GM21515 (cell line): ENCODE results near the gene GNAZ.

Experiments
- ATAC-seq: cut with Tn5 transposase; IDR thresholded peaks from one replicate; pipeline ENCODE4 v1.9.1; 2021; ENCODE audit not compliant: unreplicated experiment

Gene GNAZ

DNA sequence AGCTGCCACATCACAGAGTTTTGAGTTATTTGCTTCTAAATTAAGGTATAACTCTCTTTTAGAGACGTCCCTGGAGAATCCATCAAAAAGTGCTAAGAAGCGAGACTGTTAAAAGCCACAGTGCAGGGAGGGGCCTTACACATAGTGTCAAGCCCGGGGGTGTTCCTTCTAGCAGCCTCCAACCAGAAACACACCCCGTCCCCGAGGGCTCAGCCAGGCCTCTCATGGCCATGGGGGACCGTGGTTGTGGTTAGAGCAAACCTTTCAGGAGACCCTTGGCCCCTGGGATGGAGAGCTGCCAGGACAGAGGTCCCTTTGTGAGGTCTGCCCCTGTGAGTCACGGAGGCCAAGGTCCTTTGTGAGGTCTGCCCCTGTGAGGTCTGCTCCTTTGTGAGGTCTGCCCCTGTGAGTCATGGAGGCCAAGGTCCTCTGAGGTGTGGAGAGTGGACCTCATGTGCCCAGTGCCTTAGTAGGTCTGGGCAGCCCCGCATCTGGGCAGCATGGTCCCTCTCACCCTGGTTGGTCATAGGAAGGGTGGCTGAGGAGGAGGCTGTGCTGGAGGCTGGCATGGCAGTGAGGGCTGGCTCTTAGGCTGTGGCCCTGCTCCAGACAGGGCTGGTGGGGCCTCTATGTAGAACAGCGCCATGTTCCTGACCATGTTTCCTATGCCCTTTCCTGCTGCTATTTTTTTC is 5.4 kb downstream of the GNAZ start:
- no peak for ATAC-seq

DNA sequence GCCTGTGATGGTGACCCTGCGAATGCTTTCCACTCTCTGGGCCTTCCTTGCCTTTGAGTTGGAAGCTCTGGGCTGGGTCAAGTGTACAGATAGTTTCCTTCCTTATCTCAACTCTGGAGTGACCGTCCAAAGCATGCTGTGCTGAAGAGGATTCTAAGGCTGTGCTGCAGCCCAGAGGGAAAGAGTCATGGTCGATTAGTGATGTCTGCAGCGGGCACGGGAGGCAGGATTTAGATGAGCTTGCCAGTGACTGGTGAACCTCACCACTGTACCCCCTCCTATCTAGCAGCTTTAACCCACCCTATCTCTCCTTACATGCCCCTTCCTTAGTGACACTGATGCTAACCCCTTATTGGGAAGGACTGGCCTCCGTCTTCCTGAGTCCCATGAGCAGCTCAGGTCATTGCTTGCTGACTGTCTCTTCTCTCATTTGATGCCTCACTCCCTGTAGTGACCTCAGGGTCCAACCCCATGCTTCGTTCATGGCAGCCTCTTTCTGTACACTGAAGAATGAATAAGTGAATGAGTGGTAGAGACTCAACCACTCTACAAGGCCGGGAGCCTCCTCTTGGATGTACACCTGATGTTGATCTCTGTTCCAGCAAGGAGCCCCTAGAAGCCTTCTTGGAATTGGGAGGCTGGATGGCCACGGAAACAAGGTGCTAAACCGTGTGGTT is 6.7 kb downstream of the GNAZ start:
- ATAC-seq = no peak

DNA sequence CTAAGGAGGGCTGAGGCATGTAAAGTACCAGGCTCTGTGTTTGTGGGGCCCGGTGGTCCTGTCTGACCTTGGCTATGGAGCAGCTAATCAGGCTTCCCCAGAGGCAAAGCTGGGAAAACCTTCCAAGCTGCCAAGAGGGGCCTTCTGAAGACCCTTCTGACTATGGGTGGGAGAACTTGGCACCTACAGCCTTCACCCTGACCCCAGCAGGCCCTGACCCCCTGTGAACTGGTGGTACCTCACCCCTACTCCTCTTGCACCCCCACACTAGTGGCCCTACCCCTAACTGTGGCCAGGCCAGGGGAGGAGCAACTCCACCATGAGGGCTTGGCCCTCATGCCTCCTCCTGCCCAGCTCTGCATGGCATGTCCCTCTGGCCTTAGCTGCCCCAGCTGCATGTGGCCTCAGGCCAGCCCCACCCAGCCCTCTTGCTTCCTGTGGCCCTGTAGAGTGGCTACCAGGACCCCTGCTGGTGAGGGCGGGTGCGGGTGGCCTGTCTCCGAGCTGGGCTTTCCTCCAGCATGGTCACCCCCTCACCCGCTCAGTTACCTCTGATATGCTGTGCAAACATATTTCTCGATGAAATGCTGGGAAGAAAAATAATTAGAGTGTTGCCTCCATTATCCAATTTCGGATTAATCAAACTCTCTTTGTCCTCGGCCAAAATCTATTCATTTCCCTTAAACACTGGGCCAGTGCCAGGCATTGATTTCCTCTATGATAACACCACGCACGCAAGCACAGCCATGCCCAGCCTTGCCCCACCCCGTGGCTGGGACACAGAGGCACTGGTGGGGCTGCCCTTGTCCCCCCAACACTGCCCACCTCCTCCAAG is 7.5 kb downstream of the GNAZ start:
- ATAC-seq = no peak

DNA sequence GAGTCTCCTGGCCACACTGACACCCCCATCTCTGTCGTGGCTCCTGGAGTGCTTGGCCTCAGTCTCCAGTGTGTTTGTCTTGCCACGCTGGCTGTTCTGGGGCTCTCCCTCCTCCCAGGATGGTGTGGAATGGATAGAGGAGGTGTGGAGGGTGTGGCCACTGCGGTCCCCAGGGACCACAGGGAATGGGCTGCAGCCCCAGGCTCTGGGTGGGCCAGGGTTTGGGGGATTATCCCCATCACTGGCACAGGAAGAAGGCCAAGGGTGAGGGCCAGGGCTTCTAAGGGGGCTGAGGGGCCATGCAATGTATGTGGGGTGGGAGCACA is 8.1 kb downstream of the GNAZ start:
- no peak for ATAC-seq

DNA sequence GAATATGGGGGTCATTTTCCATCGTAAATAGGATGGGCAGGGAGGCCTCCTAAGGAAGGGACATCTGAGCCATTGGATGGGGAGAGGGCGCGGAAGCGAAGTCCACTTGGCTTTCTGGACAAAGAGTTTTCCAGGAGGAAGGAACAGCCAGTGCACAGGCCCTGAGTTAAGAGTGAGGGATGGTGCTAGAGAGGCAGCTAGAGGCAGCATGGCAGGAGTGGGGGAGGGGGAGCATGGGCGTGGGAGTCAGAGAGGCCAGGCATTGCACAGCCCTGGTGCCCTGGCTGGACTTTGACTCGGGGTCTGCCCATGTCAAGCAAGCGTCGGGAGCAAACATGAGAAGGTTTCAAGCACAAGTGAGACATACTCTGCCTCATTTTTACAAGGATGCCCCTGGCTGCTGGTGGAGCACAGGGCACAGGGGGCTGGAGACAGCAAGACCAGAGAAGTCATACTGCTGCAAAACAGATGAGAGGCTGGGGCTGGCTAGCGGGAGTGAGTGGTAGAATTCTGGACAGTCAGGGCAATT is 9.0 kb downstream of the GNAZ start:
- no peak for ATAC-seq

DNA sequence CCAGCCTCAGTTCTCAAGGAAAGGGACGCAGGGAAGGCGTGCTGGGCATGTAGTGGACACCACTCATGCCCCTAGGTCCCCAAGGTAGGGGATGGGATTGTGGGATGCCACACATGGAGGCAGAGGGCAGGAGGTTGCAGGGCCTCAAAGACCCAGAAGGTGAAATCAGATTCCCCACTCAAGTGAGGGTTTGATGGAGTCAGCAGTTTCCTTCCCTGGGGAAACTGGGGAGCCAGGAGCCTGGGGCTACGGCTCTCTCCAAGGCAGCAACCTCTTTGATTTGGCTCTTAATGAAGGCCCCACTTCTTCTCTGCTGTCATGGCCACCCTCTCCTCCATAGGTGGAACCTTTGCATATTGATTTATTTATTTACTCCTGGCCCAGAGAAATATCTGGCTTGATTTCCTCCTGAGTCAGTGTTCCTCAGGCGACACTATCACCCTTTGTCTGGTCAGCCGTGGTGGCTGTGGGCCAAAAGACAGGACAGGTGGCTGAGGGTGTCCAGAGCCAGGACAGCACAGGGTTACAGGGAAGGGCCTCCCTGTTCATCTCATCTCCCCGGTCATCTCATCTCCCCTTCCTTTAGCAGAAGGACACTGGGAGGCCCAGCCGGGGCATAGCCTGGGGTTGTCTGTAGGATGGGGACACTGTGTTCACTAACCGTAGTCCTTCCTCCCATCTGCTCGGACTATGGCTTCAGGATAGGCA is 9.6 kb downstream of the GNAZ start:
- ATAC-seq = no peak

DNA sequence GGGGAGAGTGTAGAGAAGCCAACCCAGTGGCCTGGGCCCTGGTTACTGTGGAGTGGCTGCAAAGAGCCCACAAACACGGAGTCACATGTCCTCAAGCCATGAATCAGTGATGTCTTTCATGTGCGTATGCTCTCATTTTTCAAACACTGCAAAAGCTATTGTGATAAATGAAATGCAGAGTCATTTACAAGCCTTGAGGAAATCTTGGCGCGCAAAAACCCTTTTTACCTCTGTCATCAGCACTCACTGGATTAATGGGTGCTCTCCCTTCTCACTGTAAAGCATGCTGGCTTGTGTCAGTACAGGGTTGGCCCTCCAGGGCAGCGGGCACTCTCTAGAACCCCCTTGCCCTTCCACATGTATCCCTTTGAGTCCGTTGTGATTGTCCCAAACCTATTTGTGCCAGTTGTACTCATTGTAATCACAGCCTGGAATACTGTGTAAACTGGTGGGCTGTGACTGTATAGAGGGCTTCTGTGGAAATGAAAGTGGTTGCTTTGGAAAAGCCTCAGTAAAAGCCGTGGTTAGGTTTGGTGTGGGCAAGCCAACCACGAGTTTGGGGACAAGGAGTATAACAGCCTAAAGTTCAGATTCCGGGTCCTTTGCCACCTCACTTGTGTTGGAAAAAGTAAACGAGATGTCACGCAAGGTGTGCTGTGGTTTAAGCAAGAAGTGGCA is 10.4 kb downstream of the GNAZ start:
- no peak for ATAC-seq

DNA sequence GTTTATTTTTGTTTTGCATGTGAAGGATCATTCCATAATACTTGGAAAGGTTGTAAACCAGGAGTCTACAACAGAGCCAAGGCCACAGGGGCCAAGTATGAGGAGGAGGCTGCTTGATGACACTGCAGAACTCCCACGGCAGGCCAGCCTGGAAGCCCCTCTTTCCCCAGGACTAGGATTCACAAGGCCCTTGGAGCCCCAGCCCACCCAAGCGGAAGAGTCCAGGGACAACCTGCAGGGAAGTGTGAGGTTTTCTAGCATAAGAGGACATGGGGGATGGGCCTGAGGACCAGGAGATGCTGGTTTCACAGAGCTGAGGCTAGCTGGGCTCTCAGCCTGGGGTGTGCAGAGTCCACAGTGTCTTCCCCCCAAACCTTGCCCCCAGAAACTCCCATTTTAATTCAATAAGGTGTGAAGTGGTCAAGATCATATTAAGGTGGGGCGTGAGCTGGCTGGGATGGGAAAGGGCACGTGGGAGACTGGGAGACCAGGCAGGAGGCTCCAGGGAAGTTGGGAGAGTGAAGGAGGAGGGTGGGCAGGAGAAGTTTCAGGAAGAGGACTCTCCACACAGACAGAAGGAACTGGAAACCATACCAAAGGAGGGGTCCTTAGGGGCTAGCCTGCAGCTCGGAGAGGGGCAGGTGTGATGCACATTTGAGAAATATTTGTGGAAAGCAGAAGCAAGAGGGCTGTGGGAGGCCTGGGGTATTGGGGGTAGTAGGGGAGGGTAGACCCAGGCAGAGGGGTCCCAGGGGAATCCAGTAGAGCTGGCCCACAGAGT is 12.4 kb downstream of the GNAZ start:
- ATAC-seq = no peak

DNA sequence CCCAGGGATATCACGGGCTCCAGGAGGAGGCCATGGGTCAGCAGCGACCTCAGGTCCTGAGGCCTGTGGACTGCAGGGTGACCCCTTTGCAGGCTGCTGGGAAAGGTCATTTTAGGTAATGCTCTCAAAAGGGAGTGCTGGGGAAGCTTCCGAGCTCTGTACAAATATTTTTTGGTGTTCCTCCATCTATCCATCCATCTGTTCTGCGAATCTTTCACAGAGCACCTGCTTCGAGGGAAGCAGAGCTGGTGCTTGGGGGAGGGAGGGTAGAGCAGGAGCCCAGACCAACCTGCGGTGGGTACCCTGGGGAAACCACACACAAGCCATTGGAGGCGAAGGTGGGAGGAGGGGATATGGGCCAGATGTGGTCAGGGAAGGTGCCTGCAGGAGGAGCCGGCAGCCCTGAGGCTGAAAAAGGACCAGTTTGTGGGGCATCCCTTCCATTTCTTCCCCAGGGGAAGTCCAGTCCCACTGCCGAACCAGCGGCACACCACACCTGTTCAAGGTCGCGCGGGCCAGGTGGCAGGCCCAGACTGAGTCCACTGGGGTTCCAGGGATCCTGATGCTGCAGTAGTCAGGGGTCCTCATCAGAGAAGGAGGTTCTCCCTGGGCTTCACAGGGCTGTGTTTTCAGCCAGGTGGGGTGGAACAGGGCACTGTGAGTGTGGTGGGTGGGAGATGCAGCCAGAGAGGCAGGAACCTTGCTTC is 13.1 kb downstream of the GNAZ start:
- ATAC-seq = no peak

DNA sequence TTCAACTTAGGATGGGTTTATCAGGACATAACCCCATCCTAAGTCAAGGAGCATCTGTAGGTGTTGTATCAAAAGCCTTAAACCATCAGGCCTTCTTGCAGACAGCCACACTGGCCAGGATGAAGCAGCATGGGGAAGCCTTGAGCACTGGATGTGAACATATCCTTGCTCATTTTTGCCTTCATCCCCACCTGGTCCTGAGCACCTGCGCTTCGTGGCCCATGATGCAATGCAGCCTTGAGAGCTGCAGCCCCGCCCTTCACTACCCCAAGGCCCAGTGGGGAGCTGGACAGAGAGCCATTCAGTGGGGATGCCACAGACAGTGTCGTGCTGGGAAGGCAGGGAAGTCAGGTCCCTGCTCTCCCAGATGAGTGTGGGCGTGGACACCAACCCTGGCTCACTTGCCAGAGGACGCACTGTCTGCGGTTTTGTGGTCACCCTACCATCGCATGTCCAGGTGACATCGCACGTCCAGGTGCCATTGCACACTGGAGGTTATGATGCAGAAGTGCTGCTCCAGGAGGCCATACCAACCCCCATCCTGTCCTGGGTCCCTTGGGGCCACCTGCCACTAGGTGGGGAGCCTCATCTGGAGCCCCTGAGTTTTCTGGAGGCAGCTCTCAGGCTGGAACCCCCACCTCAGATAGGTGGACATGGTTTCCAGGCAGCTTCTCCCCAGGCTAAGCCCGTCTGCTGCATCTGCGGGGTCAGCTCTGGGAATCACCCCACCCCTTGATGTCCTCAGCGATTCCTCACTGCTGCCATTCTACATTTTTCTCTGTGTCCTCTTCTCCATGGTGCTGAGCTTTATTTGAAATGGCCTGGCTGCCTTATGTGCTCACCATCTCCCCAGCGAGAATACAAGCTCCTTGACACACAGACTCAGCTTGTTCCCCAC is 14.4 kb downstream of the GNAZ start:
- no peak for ATAC-seq

DNA sequence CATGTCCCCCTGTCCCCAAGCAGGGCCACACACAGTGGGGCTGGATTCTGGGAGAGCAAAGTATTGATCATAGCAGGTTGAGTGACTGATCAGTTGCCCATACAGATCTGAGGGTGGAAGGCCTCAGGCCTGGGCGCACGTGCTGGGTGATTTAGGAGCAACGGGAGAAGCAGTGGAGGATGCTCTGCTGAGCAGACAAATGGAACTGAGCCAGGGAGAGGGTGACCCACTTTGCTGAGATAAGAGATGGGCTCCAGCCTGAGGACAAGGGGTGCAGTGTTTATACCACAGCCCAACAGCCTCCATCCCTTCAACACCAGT is 15.0 kb downstream of the GNAZ start:
- no peak for ATAC-seq

DNA sequence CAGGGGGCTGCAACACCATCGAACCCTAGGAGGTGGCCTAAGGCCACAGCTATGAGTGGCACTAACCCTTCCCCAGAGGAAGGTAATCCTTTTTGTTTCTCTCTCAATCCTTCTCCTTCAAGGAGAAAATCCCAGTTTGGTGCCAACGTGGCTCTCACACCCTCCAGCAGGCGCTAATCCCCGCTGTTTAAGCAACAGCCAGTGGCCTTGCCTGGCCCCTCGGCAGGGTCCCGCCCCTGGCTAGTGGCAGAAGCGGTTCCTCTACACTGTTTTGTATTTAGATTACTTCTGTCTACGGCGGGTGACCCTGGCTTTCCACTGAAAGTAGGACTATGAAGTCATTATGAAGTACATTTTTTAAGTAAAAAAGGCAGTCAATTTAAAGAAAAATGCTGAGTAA is 15.5 kb downstream of the GNAZ start:
- no peak for ATAC-seq

DNA sequence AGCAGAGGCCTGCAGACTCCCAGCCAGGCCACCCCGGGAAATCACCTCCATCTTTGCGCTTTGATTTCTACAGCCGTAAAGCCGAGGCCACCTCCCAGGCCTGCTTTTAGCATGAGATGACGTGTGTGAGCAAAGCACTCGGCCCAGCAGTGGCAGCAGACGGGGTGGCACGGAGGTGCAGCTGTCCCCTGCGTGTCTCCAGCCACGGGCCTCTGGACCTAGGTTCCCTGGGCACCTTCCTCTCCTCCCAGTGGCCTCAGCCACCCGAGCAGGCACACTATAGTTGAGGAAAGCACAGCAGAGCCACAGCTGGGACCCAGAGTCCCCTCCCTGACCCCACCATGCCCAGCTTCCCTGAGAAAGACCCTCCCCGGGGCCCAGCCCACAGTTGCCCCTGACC is 15.9 kb downstream of the GNAZ start:
- no peak for ATAC-seq

DNA sequence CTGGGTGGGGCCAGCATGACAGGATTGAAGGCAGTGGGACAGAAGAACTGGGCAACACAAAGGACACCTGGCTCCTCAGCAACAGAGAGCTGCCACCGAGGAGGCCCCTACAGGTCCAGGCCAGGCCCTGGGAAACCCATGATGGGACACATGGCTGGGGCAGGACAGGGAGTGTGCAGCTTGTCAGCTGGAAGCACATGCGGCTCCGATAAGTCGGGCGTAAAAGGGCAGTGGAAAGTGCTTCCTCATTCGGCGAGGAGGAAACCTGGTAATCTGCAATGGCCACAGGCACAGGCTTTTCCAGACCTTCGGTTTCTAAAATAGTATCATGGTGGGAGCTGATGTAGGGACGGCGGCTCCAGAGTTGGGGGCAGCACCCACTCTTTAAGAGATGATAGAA is 16.5 kb downstream of the GNAZ start:
- ATAC-seq = no peak

DNA sequence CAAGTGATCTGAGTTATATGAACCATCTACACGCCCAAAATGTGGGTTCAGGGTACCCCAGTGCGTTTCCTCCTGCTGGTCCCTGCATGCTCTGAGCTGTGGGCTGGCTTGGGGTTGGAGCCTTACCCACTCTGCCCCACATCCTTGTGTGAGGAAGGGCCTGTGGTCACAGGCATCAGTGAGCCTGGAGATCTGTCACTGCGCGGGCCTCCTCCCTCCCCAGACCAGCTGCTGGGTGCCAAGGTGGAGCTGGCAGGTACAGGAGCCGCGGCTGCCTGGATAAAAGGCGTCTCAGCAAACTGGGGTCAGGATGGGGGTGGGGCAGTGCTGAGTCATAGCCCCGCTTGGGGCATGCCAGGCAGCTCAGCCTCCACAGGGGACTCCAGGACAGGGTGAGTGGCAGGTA is 17.9 kb downstream of the GNAZ start:
- ATAC-seq = no peak

DNA sequence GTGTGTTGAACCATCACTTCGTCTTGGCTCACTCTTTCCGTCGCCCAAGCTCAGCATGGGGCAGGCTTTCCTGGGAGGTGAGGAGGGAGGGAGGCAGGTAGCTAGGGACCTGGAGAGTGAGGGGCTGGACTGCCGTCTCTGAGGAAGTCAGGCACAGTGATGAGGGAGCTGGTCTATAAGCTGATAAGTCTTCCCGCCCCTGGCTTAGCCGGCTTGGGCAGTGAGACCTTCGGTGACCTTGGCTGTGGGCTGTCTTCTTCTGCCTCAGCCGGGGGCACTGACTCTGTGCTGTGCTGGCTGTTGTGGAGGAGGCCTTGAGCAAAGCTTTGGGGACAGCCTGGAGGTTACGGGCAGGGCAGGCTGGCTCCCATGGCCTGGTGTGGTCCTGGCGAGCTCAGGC is 18.7 kb downstream of the GNAZ start:
- no peak for ATAC-seq

DNA sequence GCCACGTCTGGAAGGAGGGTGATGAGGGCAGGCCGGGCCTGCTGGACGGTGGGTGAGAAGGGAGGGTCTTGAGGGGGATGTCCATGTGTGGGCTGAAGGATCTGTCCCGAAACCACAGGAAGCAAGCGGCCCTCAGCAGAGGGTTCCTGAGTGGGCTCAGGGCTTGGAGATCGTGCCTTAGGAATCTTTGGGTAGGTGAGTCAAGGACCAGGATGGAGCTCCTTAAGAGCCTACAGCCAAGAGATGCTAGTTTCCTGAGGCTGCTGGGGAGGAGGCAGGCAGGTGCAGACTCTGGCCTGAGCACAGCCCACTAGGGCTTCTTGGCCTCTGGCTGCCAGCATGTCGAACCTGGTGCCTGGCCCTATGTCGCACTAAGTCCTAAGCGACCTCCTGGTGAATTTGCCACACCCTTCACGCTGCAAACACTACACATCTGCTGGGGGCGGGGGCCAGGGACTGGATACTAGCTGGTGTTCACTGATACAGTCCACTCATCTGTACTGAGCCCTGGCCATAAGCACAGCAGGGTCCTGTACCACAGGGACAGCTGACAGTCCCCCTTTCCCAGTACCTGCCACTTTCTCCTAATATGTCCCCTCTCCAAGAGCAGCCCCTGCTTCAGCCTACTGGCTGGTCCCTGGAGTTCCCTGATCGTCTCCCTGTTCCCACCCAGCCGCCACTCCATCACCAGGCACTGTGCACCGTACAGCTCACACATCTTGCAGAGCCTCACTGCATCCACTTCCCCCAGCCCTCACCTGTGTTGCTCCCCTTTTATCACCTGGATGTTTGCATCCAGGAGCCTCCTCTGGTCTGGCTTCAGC is 19.5 kb downstream of the GNAZ start:
- ATAC-seq = no peak

DNA sequence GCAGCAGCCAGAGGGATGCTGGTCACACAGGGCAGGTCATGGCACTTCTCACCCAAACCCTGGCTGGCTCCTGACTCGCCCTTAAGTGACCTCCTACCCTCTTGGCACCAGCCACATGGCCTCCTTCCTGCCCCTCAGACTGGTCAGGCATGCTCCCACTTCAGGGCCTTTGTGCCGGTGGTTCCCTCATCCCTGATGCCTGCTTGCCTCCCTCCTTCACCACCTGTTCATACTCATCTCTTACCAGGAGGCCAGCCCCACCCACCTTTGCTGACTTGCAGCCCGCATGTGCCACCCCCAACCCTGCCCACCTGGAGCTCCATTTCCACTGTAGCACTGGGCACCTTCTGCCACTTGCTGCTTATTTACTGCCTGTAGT is 20.1 kb downstream of the GNAZ start:
- no peak for ATAC-seq
